ENCODE data around the gene STAM. TPM values are rescaled to one million over a fixed set of nuclear protein-coding genes. Genes with fewer than 3 reads are reported as not detected.

STAM gene
- total RNA-seq, 1 donor from 2014 or later, result 43.4 TPM

DNA sequence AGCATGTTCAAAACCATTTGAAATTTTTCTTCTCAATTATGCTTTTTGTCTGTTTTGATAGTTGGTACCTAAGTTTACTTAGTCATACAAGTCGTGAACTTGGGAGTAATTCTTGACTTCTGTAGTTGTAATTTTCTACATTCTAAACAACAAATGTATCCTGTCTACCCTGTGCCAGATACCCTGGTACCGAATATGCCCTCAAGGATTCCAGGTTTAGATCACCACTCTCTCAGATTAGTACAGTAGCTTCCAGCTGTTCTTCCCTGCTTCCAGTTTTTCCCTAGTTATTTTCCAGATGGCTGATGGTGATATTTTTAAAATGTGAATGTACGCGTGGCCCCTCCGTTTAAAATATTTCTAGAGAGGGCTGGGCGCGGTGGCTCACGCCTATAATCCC lies 6.5 kb downstream of the STAM start:
- no peaks in the 10 kb centered on the region for H3K27me3 Mint-ChIP-seq (ENCODE audit: low read depth, unreplicated experiment)
- H2AFZ ChIP-seq (ENCODE audit: low read depth, low read length), result no peak overlapping the region
- H3K36me3 Mint-ChIP-seq (ENCODE audit: low read depth, unreplicated experiment), result peaks cover 16% of the 10 kb centered on the region
- H3K27me3 ChIP-seq (ENCODE audit: insufficient read depth, low read length), result no peaks in the 10 kb centered on the region
- H3K4me3 Mint-ChIP-seq (ENCODE audit: unreplicated experiment), result no peak overlapping the region
- H3K4me1 Mint-ChIP-seq (ENCODE audit: low read depth, unreplicated experiment), result peaks cover 46% of the 10 kb centered on the region
- peaks cover 58% of the 10 kb centered on the region for H4K20me1 ChIP-seq (ENCODE audit: insufficient read depth, low read length)
- no peak overlapping the region for H3K4me2 ChIP-seq (ENCODE audit: low read length)
- FAIRE-seq (no peak), DNase-seq (ENCODE audit: low read depth) (no peak)
- peaks cover 34% of the 10 kb centered on the region for H3K4me1 ChIP-seq (ENCODE audit: insufficient read depth, low read length)
- no peak for TF ChIP-seq EZH2 (IDR thresholded peaks at IDR 0.05; ENCODE audit: insufficient read depth, low read length)
- TF ChIP-seq, protein P1, sequence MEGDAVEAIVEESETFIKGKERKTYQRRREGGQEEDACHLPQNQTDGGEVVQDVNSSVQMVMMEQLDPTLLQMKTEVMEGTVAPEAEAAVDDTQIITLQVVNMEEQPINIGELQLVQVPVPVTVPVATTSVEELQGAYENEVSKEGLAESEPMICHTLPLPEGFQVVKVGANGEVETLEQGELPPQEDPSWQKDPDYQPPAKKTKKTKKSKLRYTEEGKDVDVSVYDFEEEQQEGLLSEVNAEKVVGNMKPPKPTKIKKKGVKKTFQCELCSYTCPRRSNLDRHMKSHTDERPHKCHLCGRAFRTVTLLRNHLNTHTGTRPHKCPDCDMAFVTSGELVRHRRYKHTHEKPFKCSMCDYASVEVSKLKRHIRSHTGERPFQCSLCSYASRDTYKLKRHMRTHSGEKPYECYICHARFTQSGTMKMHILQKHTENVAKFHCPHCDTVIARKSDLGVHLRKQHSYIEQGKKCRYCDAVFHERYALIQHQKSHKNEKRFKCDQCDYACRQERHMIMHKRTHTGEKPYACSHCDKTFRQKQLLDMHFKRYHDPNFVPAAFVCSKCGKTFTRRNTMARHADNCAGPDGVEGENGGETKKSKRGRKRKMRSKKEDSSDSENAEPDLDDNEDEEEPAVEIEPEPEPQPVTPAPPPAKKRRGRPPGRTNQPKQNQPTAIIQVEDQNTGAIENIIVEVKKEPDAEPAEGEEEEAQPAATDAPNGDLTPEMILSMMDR (IDR thresholded peaks at IDR 0.05; ENCODE audit: insufficient read depth, low read depth, low read length), result no peak
- H3K79me2 ChIP-seq (ENCODE audit: insufficient read depth, low read length), result peaks cover 96% of the 10 kb centered on the region
- H3K27ac Mint-ChIP-seq (ENCODE audit: unreplicated experiment), result peak overlapping the region; percentile 92
- no peak overlapping the region for H3K9ac ChIP-seq (ENCODE audit: low read length)
- H3K9me3 Mint-ChIP-seq (ENCODE audit: unreplicated experiment), result peaks cover 2% of the 10 kb centered on the region
- H3K9me3 ChIP-seq (ENCODE audit: insufficient read depth, low read depth, low read length), result peaks cover 2% of the 10 kb centered on the region
- peak overlapping the region; percentile 39 for H3K27ac ChIP-seq (ENCODE audit: low read depth, low read length)
- peaks cover 4% of the 10 kb centered on the region for H3K36me3 ChIP-seq (ENCODE audit: insufficient read depth, low read length)
- no peak overlapping the region for H3K4me3 ChIP-seq (ENCODE audit: insufficient read depth, low read depth, low read length)

DNA sequence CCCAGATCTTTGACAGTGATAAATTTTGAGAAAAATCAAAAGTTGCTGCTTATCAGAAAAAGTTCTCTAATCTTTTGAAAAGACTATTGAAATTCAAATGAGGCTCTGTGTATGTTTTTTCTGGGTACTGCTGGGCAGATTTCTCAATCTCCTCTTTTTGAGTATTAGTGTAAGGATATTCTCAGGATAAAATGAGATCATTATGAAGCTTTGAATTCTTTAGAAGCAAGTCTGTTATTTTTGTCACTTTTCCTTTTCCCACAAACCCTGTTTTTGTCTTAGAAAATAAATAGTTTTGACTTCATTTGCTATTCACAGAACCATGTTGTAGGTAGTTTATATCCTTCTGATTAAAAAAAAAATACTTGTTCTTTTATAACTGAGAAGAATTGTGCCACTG lies 7.9 kb downstream of the STAM start:
- H3K9me3 Mint-ChIP-seq (ENCODE audit: unreplicated experiment), result peaks cover 2% of the 10 kb centered on the region
- no peak for FAIRE-seq
- no peaks in the 10 kb centered on the region for H3K27me3 Mint-ChIP-seq (ENCODE audit: low read depth, unreplicated experiment)
- Histone ChIP-seq H3K4me1 (ENCODE audit: insufficient read depth, low read length) (peaks cover 24% of the 10 kb centered on the region), H3K27me3 (ENCODE audit: insufficient read depth, low read length) (no peaks in the 10 kb centered on the region), H3K9ac (ENCODE audit: low read length) (peak overlapping the region; percentile 38), H4K20me1 (ENCODE audit: insufficient read depth, low read length) (peaks cover 59% of the 10 kb centered on the region), H3K79me2 (ENCODE audit: insufficient read depth, low read length) (peaks cover 95% of the 10 kb centered on the region), H3K27ac (ENCODE audit: low read depth, low read length) (peak overlapping the region; percentile 67), H3K4me2 (ENCODE audit: low read length) (peak overlapping the region; percentile 41), H3K9me3 (ENCODE audit: insufficient read depth, low read depth, low read length) (peaks cover 2% of the 10 kb centered on the region), H2AFZ (ENCODE audit: low read depth, low read length) (no peak overlapping the region), H3K36me3 (ENCODE audit: insufficient read depth, low read length) (no peaks in the 10 kb centered on the region), H3K4me3 (ENCODE audit: insufficient read depth, low read depth, low read length) (no peak overlapping the region)
- no peak overlapping the region for H3K4me3 Mint-ChIP-seq (ENCODE audit: unreplicated experiment)
- peaks cover 16% of the 10 kb centered on the region for H3K36me3 Mint-ChIP-seq (ENCODE audit: low read depth, unreplicated experiment)
- DNase-seq (ENCODE audit: low read depth), result peak; percentile 47
- peak overlapping the region; percentile 16 for H3K27ac Mint-ChIP-seq (ENCODE audit: unreplicated experiment)
- no peak for TF ChIP-seq EZH2 (IDR thresholded peaks at IDR 0.05; ENCODE audit: insufficient read depth, low read length)
- TF ChIP-seq, protein P1 (IDR thresholded peaks at IDR 0.05; ENCODE audit: insufficient read depth, low read depth, low read length), result no peak
- peaks cover 47% of the 10 kb centered on the region for H3K4me1 Mint-ChIP-seq (ENCODE audit: low read depth, unreplicated experiment)

DNA sequence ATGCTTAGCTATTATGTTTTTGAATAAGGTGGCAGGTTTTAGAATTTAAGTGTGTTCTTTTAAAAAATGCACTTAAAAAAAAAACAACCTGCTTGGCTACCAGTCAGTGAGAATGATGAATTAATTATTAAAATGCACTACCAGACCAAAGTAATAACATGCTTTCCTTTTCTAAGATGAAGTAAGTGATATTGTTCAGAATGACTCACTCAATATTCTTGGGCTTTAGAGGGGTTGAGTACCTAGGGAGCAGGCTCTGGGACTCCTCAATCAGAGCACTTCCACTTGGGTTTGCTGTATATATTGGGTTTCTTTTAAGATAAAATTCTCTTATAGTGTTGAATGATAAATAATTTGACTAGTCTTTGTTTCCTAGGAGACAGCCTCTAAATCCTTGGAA lies 8.6 kb downstream of the STAM start:
- DNase-seq (ENCODE audit: low read depth), result peak; percentile 60
- Histone ChIP-seq H3K4me1 (ENCODE audit: insufficient read depth, low read length) (peaks cover 24% of the 10 kb centered on the region), H3K36me3 (ENCODE audit: insufficient read depth, low read length) (no peaks in the 10 kb centered on the region), H3K4me2 (ENCODE audit: low read length) (no peak overlapping the region), H2AFZ (ENCODE audit: low read depth, low read length) (no peak overlapping the region), H3K27me3 (ENCODE audit: insufficient read depth, low read length) (no peaks in the 10 kb centered on the region), H3K9ac (ENCODE audit: low read length) (no peak overlapping the region), H3K79me2 (ENCODE audit: insufficient read depth, low read length) (peaks cover 95% of the 10 kb centered on the region), H3K27ac (ENCODE audit: low read depth, low read length) (peak overlapping the region; percentile 67), H3K9me3 (ENCODE audit: insufficient read depth, low read depth, low read length) (peaks cover 2% of the 10 kb centered on the region), H3K4me3 (ENCODE audit: insufficient read depth, low read depth, low read length) (no peak overlapping the region), H4K20me1 (ENCODE audit: insufficient read depth, low read length) (peaks cover 63% of the 10 kb centered on the region)
- no peak for FAIRE-seq
- Mint-ChIP-seq H3K9me3 (ENCODE audit: unreplicated experiment) (peaks cover 2% of the 10 kb centered on the region), H3K4me3 (ENCODE audit: unreplicated experiment) (no peak overlapping the region), H3K27me3 (ENCODE audit: low read depth, unreplicated experiment) (no peaks in the 10 kb centered on the region), H3K4me1 (ENCODE audit: low read depth, unreplicated experiment) (peaks cover 51% of the 10 kb centered on the region), H3K27ac (ENCODE audit: unreplicated experiment) (no peak overlapping the region), H3K36me3 (ENCODE audit: low read depth, unreplicated experiment) (peaks cover 16% of the 10 kb centered on the region)
- TF ChIP-seq, protein P1 (IDR thresholded peaks at IDR 0.05; ENCODE audit: insufficient read depth, low read depth, low read length), result no peak
- TF ChIP-seq EZH2 (IDR thresholded peaks at IDR 0.05; ENCODE audit: insufficient read depth, low read length), result no peak
